B cell (primary cell): ENCODE results near the gene KNTC1. TPM values are rescaled to one million over a fixed set of nuclear protein-coding genes. Genes with fewer than 3 reads are reported as not detected.

Experiments
- ATAC-seq: fragments of 200-7000 bp; cut with Tn5 transposase; one replicate; pipeline ENCODE4 v1.10.0; 2021; ENCODE audit warnings: low read depth, mild to moderate bottlenecking, moderate number of reproducible peaks, moderate library complexity
- CTCF ChIA-PET: fragments of 350-600 bp; sonication (Branson Sonifier 250); formaldehyde crosslinking; loops from one replicate; lab custom pipeline; 2021; ENCODE audit warnings: antibody characterized with exemption, inconsistent platforms; lab: Charles Lee
- POLR2A ChIA-PET: fragments of 350-600 bp; sonication (Branson Sonifier 250); formaldehyde crosslinking; loops from one replicate; lab custom pipeline; 2021; ENCODE audit warnings: antibody characterized with exemption; lab: Charles Lee
- DNase-seq: peaks from one replicate; pipeline ENCODE4 v3.0.0; 2013
- H2AFZ ChIP-seq: 2 replicates; pipeline ENCODE4 v1.6.1; 2012; ENCODE audit warnings: mild to moderate bottlenecking, low read depth, low read length; ENCODE audit not compliant: insufficient read depth, poor library complexity, severe bottlenecking
- H3K27ac ChIP-seq, 2 donors: 1 replicate in 1 of 2; 2 replicates in 1 of 2; pipeline ENCODE4 v1.5.1; 2012 to 2013; ENCODE audit warnings: low read length in 2 of 2, mild to moderate bottlenecking in 2 of 2, moderate library complexity in 1 of 2
- H3K27me3 ChIP-seq, 4 experiments: fragments of 200-600 bp in 1 of 4; sonication (generic) in 1 of 4; replicated peaks in 1 of 4; 1 replicate in 2 of 4; 2 replicates in 2 of 4; pipeline versions ENCODE4 v1.6.1 to v1.7.0; 2013 to 2016; ENCODE audit warnings: low read length in 3 of 4, mild to moderate bottlenecking in 2 of 4, mixed read lengths in 1 of 4, moderate library complexity in 1 of 4; ENCODE audit not compliant: insufficient read depth in 4 of 4, control insufficient read depth in 3 of 4; ENCODE audit errors: control extremely low read depth in 1 of 4
- H3K36me3 ChIP-seq, 2 experiments: replicated peaks in 1 of 2; 1 replicate in 1 of 2; 2 replicates in 1 of 2; pipeline versions ENCODE4 v1.6.1 to v1.7.1; 2013; ENCODE audit warnings: low read length in 1 of 2; ENCODE audit not compliant: insufficient read depth in 2 of 2, control insufficient read depth in 1 of 2; ENCODE audit errors: control extremely low read depth in 1 of 2, extremely low read depth in 1 of 2
- H3K4me1 ChIP-seq, 2 donors: fragments of 200-600 bp in 1 of 2; sonication (generic) in 1 of 2; 1 replicate in 1 of 2; 2 replicates in 1 of 2; pipeline versions ENCODE4 v1.5.1 to v1.6.1; 2013 to 2017; ENCODE audit warnings: low read length in 2 of 2; ENCODE audit not compliant: control insufficient read depth in 2 of 2, insufficient read depth in 2 of 2
- H3K4me2 ChIP-seq: replicated peaks from 2 replicates; pipeline ENCODE3; 2012; ENCODE audit warnings: mild to moderate bottlenecking, low read depth, low read length; ENCODE audit not compliant: poor library complexity, severe bottlenecking
- H3K4me3 ChIP-seq, 5 experiments: fragments of 200-600 bp in 1 of 5; sonication (generic) in 1 of 5; 1 replicate in 3 of 5; 2 replicates in 2 of 5; pipeline versions ENCODE4 v1.5.1 to v1.7.0; 2011 to 2016; ENCODE audit warnings: low read length in 4 of 5, mild to moderate bottlenecking in 4 of 5, low read depth in 2 of 5, control low read depth in 1 of 5, moderate library complexity in 1 of 5; ENCODE audit not compliant: insufficient read depth in 1 of 5; ENCODE audit errors: control extremely low read depth in 1 of 5, extremely low read depth in 1 of 5
- H3K79me2 ChIP-seq: fragments of 200-600 bp; sonication (generic); one replicate; pipeline ENCODE4 v1.6.0; 2016; ENCODE audit warnings: low read length; ENCODE audit not compliant: control insufficient read depth, insufficient read depth
- H3K9ac ChIP-seq: fragments of 200-600 bp; sonication (generic); 2 replicates; pipeline ENCODE4 v1.6.1; 2017; ENCODE audit warnings: mild to moderate bottlenecking, low read length, moderate library complexity
- H3K9me3 ChIP-seq, 3 donors: one replicate each; pipeline versions ENCODE4 v1.6.1 to v1.7.1; 2013; ENCODE audit warnings: low read length in 2 of 3; ENCODE audit not compliant: control insufficient read depth in 2 of 3, insufficient read depth in 1 of 3; ENCODE audit errors: control extremely low read depth in 1 of 3
- H4K20me1 ChIP-seq: 2 replicates; pipeline ENCODE4 v1.6.0; 2012; ENCODE audit warnings: mild to moderate bottlenecking, low read length; ENCODE audit not compliant: insufficient read depth, control insufficient read depth, poor library complexity, severe bottlenecking
- H3K27ac Mint-ChIP-seq: one replicate; pipeline ENCODE4 v1.8.0; 2021; ENCODE audit warnings: mixed read lengths
- H3K27me3 Mint-ChIP-seq: one replicate; pipeline ENCODE4 v1.8.0; 2021; ENCODE audit warnings: mixed read lengths
- H3K4me1 Mint-ChIP-seq: one replicate; pipeline ENCODE4 v1.8.0; 2021; ENCODE audit warnings: mixed read lengths
- H3K4me3 Mint-ChIP-seq: one replicate; pipeline ENCODE4 v1.8.0; 2021; ENCODE audit warnings: mixed read lengths
- H3K9me3 Mint-ChIP-seq: one replicate; pipeline ENCODE4 v1.8.0; 2022; ENCODE audit warnings: mixed read lengths; ENCODE audit not compliant: insufficient read depth
- CTCF ChIP-seq: fragments of 200-600 bp; IDR thresholded peaks from one replicate; pipeline ENCODE4 v1.8.0; 2022; ENCODE audit warnings: antibody characterized with exemption, mild to moderate bottlenecking
- EZH2 ChIP-seq: IDR thresholded peaks from 2 replicates; pipeline ENCODE4 v1.6.1; 2012; ENCODE audit warnings: borderline replicate concordance, low read depth, mild to moderate bottlenecking, moderate library complexity, low read length; ENCODE audit not compliant: insufficient read depth, poor library complexity, severe bottlenecking
- WGBS: methylation state at CpG from one replicate; pipeline ENCODE4 v1.1.5; 2013; ENCODE audit warnings: missing lambda C conversion rate; ENCODE audit not compliant: insufficient coverage; 5-methylcytosine and 5-hydroxymethylcytosine counted together
- intact Hi-C: fragments of 100-400 bp; cut with micrococcal nuclease; formaldehyde crosslinking; loops from one replicate; pipeline ENCODE4 v1.10.0; 2022
- polyA plus RNA-seq: library from polyadenylated mRNA; depleted of rRNA; stranded (reverse); fragments of >200 nt; gene quantifications from 2 replicates; pipeline ENCODE4 v1.2.3, GENCODE V29; 2012
- total RNA-seq, 2 donors: library from RNA; stranded (reverse); fragments of 120-200 nt in 1 of 2; gene quantifications; 1 replicate in 1 of 2; 2 replicates in 1 of 2; pipeline versions ENCODE4 v1.2.3 to v1.2.4, GENCODE V29; 2013 to 2022

Gene KNTC1
- total and polyA plus RNA-seq, 2 donors (not counting 1 experiment from before 2014, with no cell fraction given), result 27.1 to 52.4 TPM

GRCh38 chr12:122610207-122610606 is 83.2 kb downstream of the KNTC1 start:
- no peaks in the 10 kb centered on the region for H3K27me3 Mint-ChIP-seq
- H3K4me2 ChIP-seq, result no peak overlapping the region
- 100% methylated on average over 1 of the region's 5 CpGs for WGBS
- no peak overlapping the region for H3K27ac Mint-ChIP-seq
- DNase-seq (no peak), ATAC-seq (no peak)
- H3K9me3 ChIP-seq, result no peaks in the 10 kb centered on the region
- H3K27me3 ChIP-seq, result no peaks in the 10 kb centered on the region
- no peak for TF ChIP-seq CTCF
- no peak for TF ChIP-seq EZH2
- H3K4me3 Mint-ChIP-seq, result no peak overlapping the region
- no peak overlapping the region for H3K9ac ChIP-seq
- no peak overlapping the region for H2AFZ ChIP-seq
- peaks cover 6% of the 10 kb centered on the region in 2 donors for H3K4me1 ChIP-seq
- H3K36me3 ChIP-seq, result peaks cover 1 to 45% of the 10 kb centered on the region in 2 experiments
- no peak overlapping the region for H3K27ac ChIP-seq
- ChIA-PET CTCF (no interaction called here), POLR2A (interaction anchor here (0.6 kb wide), 1 partner anchor 801 kb away, joined by 4 read pairs; no protein-coding TSS in a partner anchor)
- H3K79me2 ChIP-seq, result no peaks in the 10 kb centered on the region
- intact Hi-C loops, result no loop called here
- H3K4me3 ChIP-seq, result no peak overlapping the region
- H3K4me1 Mint-ChIP-seq, result peaks cover 9% of the 10 kb centered on the region
- no peaks in the 10 kb centered on the region for H4K20me1 ChIP-seq
- no peaks in the 10 kb centered on the region for H3K9me3 Mint-ChIP-seq

GRCh38 chr12:122610911-122611310 is 83.9 kb downstream of the KNTC1 start:
- peaks cover 9% of the 10 kb centered on the region for H3K4me1 Mint-ChIP-seq
- H3K27me3 ChIP-seq, result no peaks in the 10 kb centered on the region
- H3K4me2 ChIP-seq, result no peak overlapping the region
- no peak overlapping the region for H2AFZ ChIP-seq
- ChIA-PET POLR2A (interaction anchor here (0.6 kb wide), 1 partner anchor 800 kb away, joined by 4 read pairs; no protein-coding TSS in a partner anchor), CTCF (no interaction called here)
- intact Hi-C loops, result no loop called here
- no peak overlapping the region for H3K27ac Mint-ChIP-seq
- no peaks in the 10 kb centered on the region for H3K9me3 ChIP-seq
- H3K4me1 ChIP-seq, result peaks cover 6% of the 10 kb centered on the region in 2 donors
- no peak for TF ChIP-seq CTCF
- no peak for TF ChIP-seq EZH2
- no peak for DNase-seq
- no peak overlapping the region for H3K4me3 ChIP-seq
- no peak for ATAC-seq
- H3K36me3 ChIP-seq, result peaks cover 1 to 50% of the 10 kb centered on the region in 2 experiments
- WGBS, result 77% methylated on average over 2 of the region's 2 CpGs
- no peaks in the 10 kb centered on the region for H3K27me3 Mint-ChIP-seq
- no peak overlapping the region for H3K4me3 Mint-ChIP-seq
- no peaks in the 10 kb centered on the region for H3K79me2 ChIP-seq
- H4K20me1 ChIP-seq, result no peaks in the 10 kb centered on the region
- H3K9ac ChIP-seq, result no peak overlapping the region
- no peak overlapping the region for H3K27ac ChIP-seq
- no peaks in the 10 kb centered on the region for H3K9me3 Mint-ChIP-seq
